ENCODE data around the gene PPHLN1.

The PPHLN1 gene

DNA sequence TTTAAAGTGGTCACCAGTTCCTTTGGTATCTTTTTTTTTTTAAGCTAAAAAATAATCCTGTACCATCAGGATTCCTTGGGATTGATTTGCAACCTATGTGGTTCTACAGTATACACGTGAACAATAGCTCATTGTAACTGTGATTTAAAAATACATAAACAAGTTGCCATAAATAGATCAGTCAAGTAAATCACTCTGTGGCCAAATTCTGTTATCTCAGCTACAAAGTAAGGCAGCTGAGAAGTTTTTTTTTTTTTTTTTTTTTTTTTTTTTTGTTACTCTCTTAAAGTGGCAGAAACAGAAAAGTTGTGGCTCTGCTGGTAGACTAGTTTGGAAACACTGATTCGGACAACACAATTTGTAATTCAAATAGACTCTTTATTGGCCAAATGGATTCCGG lies 159.0 kb downstream of the PPHLN1 start:
- TF ChIP-seq, protein P1, sequence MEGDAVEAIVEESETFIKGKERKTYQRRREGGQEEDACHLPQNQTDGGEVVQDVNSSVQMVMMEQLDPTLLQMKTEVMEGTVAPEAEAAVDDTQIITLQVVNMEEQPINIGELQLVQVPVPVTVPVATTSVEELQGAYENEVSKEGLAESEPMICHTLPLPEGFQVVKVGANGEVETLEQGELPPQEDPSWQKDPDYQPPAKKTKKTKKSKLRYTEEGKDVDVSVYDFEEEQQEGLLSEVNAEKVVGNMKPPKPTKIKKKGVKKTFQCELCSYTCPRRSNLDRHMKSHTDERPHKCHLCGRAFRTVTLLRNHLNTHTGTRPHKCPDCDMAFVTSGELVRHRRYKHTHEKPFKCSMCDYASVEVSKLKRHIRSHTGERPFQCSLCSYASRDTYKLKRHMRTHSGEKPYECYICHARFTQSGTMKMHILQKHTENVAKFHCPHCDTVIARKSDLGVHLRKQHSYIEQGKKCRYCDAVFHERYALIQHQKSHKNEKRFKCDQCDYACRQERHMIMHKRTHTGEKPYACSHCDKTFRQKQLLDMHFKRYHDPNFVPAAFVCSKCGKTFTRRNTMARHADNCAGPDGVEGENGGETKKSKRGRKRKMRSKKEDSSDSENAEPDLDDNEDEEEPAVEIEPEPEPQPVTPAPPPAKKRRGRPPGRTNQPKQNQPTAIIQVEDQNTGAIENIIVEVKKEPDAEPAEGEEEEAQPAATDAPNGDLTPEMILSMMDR (IDR thresholded peaks at IDR 0.05; ENCODE audit: low read depth, low read length), result no peak
- peaks cover 9% of the 10 kb centered on the region for H3K27me3 ChIP-seq (ENCODE audit: insufficient read depth, low read depth, severe bottlenecking)
- no peak overlapping the region for H3K4me3 ChIP-seq (ENCODE audit: low read depth, low read length)
- no peak overlapping the region for H3K27ac ChIP-seq
- no peaks in the 10 kb centered on the region for H3K9me3 ChIP-seq (ENCODE audit: severe bottlenecking)
- H3K36me3 ChIP-seq, result no peaks in the 10 kb centered on the region
- DNase-seq, result no peak

DNA sequence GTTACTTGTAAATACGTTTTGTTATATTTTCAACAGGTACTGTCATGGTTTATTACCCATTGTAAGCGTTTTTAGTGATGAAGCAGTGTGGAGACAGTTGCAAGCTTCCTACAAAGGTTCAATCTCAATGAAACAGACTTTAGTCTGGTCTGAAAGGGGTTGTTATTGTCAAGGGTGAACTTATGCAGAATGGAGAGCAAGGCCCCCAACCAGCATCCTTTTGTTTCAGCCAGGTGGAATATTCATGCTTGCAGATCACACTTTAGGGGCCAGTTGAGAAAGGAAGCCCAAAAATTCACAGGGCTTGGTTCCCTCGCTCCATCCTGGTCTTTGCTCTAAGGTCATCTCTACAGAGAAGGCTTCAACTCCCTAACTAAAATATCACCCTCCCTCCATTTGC lies 159.9 kb downstream of the PPHLN1 start:
- Histone ChIP-seq H3K36me3 (no peaks in the 10 kb centered on the region), H3K4me3 (ENCODE audit: low read depth, low read length) (no peak overlapping the region), H3K27me3 (ENCODE audit: insufficient read depth, low read depth, severe bottlenecking) (peaks cover 9% of the 10 kb centered on the region), H3K9me3 (ENCODE audit: severe bottlenecking) (no peaks in the 10 kb centered on the region), H3K27ac (no peak overlapping the region)
- no peak for DNase-seq
- TF ChIP-seq, protein P1 (IDR thresholded peaks at IDR 0.05; ENCODE audit: low read depth, low read length), result no peak

DNA sequence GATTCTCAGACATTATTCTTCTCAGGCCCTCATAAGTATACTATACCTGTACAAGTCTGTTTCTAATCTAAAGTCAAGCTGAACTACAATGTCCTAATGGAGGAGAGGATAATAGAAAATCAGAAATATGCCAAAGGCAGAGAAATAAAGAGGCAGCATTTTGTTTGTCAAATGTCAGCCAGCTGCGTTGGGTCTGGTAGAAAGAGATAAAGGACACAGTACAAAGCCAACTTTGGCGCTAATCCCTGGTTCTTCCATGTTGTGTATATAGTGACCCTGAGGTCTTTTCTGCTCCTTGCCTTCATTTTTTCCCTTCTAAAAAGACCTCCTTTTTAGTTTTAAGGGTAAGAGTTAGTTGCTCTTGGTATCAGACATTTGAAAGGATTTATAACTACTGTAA lies 160.4 kb downstream of the PPHLN1 start:
- Histone ChIP-seq H3K27ac (no peak overlapping the region), H3K9me3 (ENCODE audit: severe bottlenecking) (no peaks in the 10 kb centered on the region), H3K27me3 (ENCODE audit: insufficient read depth, low read depth, severe bottlenecking) (peaks cover 9% of the 10 kb centered on the region), H3K36me3 (no peaks in the 10 kb centered on the region), H3K4me3 (ENCODE audit: low read depth, low read length) (no peak overlapping the region)
- TF ChIP-seq, protein P1 (IDR thresholded peaks at IDR 0.05; ENCODE audit: low read depth, low read length), result no peak
- DNase-seq, result no peak

GRCh38 chr12:42490261-42490842 lies 164.4 kb downstream of the PPHLN1 start:
- H3K27me3 ChIP-seq (ENCODE audit: insufficient read depth, low read depth, severe bottlenecking), result no peaks in the 10 kb centered on the region
- DNase-seq, result no peak
- H3K36me3 ChIP-seq, result no peaks in the 10 kb centered on the region
- no peak overlapping the region for H3K27ac ChIP-seq
- TF ChIP-seq, protein P1 (IDR thresholded peaks at IDR 0.05; ENCODE audit: low read depth, low read length), result no peak
- no peak overlapping the region for H3K4me3 ChIP-seq (ENCODE audit: low read depth, low read length)
- no peaks in the 10 kb centered on the region for H3K9me3 ChIP-seq (ENCODE audit: severe bottlenecking)
